ENCODE results near the gene LAMC3.

The LAMC3 gene

DNA sequence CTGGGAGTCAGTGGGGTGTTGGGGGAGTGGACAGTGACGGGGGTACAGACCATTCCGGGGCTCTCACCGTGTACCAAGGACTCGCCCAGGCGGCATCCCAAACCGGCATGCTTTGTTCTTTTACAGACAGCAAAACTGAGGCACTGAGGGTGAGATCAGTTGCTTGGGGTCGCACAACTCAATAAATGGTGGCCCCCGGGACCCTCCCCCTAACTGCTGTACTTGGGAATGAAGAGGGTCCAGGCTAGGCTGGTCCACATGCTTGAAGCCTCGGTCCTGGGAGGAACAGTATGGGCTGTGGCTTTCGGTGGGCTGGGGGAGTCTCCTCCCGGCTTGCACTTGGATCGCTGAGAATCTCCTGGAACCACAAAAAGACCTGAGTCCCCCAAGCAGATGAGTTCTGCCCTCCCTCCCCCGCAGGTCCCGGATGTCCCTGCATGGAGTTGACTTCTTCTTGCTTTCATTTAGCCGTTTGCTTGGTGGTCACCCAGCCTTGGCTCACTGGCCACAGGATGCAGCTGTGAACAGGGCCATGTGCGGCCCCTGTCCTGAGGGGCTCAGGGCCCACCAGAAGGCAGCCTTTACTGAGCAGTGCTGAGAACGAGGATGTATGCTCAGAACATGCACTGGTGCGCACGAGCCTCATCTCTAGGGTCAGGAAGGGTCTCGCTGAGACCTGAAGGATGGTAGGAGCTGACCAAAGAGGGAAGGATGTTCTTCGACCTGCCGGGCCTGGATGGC lies 4.2 kb downstream of the LAMC3 start:
- no peak for DNase-seq

DNA sequence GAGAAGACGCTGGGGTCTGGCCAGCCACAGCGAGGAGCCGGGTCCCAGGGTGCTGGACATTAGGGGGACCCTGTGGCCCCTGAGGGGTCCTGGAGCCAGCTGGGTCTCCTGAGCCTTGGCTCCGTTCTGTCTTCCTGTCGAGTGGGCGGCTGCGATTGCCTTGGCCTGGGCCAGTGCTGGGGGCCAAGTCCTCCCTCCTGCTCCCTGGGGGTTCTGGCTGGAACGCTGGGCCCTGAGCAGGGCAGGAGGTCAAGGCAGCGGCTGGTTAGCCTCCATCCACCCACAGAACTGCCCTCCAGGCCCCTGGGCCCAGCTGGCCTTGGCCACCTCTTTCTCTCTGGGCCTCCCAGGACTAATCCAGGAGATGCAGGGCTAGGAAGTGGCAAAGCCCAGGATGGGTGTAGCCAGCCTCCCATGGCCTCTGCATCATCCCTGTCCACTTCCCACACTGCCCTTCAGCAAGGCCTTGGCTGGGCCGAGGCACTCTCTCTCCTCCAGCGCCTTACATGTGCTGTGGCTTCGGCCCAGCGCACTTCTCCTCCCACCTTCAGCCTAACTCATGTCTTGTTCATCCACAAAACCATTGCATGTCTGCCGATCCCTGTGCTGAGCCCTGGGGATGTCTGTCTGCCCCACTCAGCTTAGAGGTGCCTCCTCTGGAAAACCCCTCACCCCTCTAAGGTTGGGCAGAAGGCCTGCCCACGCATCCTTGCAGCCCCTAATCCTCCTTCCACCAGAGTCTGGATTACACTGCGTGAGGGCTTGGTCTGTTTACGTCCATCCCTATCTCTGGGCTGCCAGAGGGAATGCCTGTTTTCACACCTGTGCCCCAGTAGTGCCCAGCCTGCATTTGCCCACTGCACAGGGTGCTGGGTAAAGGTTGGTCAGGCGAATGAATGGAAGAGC lies 5.0 kb downstream of the LAMC3 start:
- DNase-seq = no peak

DNA sequence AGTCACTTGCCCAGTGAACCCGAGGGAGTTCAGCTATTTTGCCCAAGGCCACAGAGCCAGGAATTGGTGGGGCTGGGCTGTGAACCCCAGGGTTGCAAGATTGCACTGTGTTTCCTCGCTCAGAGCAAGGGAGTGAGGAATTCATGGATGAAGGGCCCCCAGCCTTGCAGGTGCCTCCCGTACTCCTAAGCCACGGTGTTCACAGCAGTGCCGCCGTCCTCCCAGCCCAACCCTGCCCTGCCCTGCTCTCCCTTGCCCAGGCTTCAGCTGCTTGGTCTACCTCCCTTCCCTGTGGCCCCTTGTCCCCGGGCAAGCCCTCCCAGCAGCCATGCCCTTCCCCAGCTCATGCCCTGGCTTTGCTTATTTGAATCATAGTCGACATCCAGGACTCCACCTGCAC lies 6.1 kb downstream of the LAMC3 start:
- DNase-seq = no peak

DNA sequence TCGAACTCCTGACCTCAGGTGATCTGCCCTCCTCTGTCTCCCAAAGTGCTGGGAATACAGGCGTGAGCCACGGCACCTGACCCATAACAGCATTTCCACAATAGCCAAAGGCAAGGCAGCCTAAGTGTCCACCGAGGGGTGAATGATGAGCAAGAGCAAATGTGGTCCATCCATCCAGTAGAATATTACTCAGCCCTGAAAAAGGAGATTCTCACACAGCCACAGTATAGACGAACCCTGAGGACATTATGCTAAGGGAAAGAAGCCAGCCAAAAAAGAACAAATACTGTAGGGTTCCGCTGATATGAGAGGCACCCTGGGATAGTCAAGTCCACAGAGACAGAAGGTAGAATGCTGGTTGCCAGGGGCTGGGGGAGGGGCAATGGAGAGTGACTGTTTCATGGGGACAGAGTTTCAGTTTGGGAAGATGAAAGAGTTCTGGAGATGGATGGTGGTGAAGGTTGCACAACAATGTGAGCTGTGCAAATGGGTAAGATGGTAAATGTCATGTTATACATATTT lies 7.0 kb downstream of the LAMC3 start:
- no peak for DNase-seq

DNA sequence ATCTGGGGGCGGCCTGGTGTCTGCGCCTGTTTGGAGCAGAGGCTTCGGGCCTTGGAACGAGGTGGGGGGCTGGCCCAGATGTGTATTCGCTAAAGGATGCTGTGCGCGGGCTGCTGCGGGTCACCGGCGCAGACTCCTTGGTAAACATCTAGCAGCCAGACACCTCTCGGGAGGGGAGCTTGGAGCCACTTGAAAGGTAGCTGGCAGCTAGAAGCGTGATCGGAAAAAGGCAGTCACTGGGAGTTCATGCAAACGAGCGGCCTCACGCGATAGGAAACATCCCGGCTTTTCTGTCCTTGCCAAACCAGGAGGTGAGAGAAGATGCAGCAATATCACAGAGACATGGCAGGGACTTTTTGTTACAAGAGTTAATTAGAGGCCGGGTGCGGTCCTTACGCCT lies 8.1 kb downstream of the LAMC3 start:
- DNase-seq = no peak

DNA sequence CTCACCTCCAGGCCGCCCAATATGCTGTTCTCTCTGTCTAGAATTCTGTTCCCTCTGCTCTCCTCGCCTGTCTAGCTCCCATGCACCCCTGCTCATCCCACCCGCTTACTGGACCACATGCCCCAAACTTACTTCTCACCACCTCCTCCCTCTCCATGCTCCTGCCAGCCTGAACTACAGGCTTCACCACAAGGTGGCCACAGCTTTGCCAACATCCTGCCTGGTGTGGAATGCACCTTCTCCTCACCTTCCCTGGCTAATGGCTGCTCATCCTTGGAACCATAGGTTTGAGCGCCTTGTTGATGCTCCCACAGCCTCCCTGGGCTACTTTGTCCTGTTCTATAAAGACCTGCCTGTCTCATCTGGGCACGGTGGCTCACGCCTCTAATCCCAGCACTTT lies 9.6 kb downstream of the LAMC3 start:
- DNase-seq = no peak

DNA sequence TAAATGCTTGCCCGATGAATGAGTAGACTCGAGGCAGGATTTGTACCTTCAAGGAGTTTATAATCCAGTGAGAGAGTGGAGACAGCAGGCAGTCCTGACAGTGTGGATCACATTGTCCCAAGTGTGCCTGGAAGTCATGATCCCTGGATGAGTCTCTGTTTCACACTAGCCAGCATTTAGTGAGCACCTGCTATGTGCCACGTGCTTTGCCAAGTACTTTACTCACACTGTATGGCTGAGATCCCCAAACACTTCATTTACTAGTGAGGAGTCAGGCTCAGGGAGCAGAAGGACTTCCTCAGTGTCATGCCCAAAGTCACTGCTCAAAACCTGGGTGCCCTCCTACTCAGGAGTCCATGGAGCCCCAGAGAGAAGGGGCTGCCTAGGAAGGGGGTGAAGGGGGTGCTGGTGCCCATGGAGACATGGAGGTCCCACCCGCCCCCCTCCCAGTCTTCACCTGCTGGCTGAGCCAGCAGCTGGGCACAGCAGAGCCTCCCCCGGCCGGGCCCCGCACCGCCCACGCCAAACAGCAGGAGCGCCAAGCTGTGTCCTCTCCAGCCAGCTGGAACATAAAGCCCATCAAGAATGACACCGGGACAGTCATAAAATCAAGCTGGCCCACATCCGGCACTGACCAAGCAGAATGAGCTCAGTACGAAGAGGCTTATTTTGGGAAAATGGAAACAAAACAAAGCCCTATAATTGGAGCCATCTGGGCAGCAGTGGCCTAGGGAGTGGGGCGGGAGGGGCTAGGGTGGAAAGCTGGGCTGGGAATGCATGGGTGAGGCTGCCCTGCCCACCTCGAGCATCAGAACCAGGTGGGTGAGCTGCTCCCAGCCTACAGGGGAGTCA lies 10.6 kb downstream of the LAMC3 start:
- no peak for DNase-seq

DNA sequence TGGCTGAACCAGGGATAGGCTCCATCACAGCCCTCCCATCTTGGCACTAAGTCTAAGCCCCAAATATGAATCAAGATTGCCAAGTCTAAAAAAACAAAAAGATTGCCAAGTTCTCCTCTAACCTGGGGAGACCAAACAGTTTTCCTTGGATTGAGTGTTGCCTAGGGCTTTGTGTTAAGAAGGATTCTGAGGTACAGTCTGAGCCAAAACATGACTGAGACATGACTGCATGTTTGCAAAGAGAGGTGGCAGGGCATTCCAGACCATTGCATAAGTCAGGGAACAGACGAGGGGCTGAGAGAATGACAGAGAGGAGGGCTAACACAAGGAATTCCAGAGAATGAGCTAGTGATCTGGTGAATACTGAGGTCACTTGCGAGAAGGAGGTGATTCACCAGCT lies 11.4 kb downstream of the LAMC3 start:
- no peak for DNase-seq

DNA sequence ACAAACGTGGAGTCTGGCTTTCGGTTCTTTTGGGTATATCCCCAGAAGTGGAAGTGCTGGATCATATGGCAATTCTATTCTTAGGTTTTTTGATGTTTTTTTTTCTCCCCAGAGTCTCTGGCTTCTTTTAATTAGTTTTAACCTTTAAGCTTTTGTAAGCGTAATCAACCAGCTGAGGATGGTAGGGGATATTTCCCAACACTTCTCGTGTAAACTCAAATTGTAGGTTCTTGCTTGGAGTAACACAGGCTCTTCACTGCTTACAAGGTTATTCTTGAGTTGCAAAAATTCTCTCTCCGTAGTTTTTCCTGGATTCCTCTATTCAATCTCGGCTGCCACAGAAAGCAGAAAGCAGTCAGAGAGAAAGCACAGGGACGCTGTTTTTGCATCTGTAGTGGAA lies 11.9 kb downstream of the LAMC3 start:
- no peak for DNase-seq

DNA sequence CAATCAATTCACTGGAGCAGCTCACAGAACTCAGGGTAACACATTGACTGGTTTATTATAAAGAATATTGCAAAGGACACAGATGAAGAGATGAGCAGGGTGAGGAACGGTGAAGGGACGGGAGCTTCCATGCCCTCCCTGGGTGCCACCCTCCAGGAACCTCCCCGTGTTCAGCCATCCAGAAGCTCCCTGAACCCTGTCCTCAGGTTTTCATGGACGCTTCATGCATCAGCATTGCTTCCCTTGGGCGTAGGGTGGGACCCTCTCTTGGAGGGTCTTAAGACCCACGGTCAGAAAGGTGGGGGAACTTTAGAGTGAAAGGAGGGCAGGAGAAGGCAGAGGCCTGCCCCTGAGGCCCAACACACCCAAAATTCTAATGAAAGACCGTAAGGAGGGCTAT lies 12.8 kb downstream of the LAMC3 start:
- no peak for DNase-seq

DNA sequence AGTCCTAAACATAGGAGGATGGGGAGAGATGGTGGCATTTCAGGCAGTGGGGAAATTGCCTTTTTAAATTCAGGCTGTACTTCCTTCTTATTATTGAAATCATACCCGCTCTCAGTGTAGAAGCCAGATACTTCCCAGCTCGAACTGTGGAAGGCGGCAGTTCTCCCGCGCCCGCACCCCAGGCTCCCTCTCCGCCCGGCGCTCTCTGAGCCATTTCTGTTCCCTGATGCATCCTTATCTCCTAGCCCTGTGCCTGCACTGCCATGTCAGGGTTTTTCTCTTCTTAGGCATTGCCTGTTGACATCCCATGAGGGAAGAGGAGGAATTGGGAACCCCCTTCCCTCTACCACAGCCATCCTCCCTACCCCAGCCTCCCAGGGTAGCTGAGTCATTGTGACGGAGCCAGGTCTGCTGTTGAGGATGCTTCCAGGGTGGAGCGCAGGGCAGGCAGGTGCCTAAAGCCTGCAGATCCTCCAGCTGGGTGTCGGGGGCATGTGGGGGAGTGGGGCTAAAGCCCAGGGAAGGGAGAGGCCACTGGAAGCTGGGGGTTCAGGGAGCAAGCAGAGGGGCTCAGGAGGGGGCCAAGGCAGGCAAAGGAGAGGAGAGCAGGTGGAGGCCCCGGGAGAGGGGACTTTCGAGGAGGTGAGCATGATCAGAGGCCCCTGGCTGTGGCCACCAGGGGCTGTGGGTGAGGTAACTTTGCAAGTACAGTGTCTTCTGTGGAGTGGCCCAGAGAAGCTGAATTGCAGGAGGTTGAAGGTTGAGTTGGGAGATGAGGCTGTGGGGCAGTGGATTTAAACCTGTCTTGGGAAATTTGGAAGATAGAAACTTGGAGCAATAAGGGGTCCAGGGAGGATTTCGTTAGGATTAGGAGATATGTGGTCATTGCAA lies 16.2 kb downstream of the LAMC3 start:
- no peak for DNase-seq

DNA sequence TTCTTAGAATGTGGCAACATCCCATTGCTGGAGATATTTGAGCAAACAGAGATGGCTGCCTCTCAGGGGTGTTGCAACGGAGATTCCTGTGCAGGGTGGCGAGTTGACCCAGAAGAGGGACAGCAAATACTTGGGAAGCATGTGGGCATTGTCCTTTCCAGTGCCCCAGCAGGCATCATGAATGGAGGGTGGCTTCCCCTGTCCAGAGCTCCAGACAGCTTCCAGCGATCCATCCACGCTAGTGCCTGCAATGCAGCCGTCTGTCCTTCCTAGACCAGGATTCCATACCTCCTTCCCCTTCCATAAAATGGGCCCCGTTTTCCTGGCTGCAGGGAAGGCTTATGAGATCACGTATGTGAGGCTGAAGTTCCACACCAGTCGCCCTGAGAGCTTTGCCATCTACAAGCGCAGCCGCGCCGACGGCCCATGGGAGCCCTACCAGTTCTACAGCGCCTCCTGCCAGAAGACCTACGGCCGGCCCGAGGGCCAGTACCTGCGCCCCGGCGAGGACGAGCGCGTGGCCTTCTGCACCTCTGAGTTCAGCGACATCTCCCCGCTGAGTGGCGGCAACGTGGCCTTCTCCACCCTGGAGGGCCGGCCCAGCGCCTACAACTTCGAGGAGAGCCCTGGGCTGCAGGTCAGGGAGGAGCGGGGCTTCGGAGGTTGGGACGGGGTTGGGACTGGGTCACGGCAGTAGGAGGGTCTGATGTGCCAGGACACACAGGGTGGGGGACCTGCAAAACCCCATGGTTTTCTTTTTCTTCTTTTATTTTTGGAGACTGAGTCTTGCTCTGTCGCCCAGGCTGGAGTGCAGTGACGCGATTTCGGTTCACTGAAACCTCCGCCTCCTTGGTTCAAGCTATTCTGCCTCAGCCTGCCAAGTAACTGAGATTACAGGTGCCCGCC lies 17.2 kb downstream of the LAMC3 start:
- no peak for DNase-seq

DNA sequence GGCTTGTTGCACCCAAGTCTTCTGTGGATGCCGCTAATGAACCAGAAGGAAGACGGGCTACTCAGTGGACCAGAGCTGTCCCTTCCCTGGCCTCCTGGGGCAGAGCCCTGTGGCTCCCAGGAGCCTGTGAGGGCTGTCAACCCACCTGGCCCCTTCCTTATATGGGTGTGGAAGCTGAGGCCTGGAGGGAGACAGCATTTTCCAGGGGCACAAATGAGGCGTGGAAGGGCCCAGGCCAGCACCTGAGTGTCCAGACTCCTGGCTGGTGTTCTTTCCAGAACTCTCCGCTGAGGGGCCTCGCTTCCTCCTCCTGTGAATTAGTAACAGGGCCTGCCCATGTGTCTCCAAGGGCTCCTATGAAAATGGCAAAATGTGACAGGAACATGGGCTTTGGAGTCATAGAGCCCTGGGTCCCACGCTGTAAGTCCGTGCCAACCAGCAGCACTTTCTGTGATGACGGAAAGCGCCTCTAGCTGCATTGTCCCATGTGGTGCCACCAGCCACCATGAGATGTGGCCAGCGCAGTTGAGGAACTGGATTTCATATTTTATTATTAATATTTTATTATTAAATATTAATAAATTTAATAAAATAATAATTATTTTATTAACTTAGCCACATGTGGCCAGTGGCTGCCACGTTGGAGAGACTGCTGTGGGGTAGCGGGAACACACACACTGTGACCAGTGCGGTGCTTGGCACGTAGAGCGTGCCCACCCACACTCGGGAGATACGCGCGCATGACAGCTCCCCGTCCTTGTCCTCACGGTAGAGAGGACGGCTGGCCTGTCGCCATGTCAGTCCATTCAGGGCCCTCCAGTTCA lies 18.3 kb downstream of the LAMC3 start:
- no peak for DNase-seq

DNA sequence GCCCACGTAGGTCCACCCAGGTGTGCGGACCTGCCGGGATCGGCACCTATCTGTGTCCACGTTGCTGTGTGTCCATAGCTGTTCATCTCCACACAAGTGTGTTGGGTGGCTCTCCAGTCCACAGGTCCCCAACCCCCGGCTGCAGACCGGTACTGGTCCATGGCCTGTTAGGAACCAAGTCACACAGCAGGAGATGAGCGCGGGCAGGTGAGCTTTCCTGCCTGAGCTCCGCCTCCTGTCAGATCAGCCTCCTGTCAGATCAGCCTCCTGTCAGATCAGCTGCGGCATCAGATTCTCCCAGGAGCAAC lies 18.9 kb downstream of the LAMC3 start:
- DNase-seq = no peak

DNA sequence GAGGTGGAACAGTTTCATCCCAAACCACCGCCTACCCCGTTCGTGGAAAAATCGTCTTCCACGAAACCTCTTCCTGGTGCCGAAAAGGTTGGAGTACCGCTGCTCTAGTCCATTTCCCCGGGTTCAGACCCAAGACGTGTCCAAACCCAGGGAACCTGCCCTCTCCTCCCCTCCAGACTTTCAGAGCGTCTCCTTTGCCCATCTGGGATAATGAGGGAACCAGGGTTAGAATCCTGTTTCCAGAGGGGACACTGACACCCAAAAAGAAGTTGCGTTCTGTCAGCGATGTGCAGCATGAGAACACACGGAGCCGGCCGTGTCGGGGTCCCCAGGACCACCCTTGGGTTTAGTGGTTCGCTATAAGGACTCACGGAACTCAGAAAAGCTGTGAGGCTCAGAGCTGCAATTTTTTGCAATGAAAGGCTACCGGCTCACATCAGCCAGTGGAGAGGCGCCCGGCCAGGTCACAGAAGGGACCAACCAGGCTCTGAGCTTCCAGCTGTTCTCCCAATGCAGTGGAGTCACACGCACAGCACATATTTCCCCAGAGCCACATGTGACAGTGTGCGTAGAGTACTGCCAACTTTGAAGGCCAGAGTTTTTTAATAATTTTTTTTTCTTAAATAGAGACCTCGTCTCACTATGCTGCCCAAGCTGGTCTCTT lies 19.4 kb downstream of the LAMC3 start:
- DNase-seq = no peak

DNA sequence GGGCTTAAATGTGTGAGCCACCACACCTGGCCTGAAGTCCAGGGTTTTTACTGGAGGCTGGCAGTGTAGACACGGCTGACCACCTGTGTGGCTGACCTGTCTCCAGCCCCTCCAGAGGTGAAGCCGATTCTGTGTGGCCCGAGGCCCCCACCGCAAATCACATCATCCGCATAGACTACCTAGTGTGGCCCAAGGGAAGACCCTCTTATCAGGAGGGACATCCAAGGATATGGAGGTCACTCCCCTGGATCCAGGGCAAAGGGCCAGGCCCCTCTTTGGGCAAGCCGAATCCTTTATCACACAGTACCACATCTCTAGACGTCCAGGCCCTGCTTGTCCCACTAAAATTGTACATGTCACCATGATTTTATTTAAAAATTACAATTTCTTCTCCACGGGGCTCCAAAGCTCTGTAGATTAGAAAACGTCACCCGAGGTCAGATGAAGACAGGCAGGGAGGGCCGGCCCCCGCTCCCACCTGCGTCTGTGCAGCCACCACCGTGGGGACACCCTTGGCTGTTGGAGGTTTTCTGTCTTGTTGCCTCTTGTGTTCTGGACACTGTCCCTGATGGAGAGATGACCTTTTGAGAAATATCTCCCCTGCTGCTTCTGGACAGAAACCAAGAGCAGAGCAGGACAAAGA lies 20.1 kb downstream of the LAMC3 start:
- no peak for DNase-seq

DNA sequence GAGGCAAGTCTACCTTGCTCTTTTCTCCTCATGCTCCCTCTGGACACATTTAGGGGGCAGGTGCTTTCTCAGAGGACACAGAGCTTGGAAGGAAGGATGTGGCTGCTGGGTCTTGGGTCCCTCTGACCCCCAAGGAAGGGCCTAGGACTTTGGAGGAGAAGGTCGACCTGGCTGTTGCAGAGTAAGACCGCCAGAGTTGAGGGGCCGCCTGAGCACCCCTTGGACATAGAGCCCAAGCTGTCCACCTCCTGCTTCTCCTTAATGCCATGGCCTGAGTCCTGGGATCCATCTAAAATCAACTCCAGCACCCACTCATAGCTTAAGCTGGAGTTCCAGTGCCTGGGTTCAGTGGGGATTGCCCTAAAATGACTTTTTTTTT lies 20.6 kb downstream of the LAMC3 start:
- DNase-seq = no peak

DNA sequence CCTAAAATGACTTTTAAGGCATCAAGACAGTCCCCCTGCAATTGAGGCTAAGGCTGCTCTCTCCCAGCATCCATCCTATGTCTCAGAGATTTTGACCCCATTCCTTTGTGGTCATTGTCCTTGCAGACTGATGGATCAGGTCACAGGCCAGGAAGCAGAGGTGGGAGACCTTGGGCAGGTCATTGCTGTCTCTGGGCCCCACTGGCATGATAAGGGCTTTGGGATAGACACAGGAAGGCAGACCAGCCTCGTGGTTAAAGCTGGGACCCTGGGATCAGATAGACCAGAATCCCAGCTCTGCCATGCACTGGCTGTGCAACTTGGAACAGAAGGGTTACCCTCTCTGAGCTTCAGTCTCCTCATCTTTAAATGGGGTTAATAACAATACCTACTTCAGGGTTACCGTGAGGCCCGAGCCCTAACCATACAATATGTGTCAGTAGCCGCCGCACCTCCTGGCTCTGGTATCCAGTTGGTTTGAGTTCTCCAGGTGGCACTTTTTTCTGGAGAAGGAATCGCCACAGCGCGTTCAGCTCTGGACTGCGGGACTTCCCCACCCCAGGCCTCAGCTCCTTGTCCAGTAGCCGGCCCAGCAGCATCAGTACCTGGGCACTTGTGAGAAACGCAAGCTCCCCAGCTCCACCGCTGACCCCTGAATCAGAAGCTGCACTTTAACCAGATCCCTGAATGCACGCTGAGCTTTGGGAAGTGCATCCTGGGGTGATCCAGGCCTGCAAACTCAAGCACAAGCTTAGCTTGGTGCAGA lies 21.4 kb downstream of the LAMC3 start:
- DNase-seq = no peak

Data from stimulated activated CD4-positive, alpha-beta T cell treated with anti-CD3 and anti-CD28 coated beads, Interleukin-4, amount 100 ng/mL, for 1 hour (primary cell).